ENCODE results near the gene HNRNPR.
A peak's percentile ranks its signal among the peaks of the same experiment; 100 is the strongest.
"Not testable (repeated sequence)": the region's sequence is repeated elsewhere in the genome, so short reads cannot be mapped to it uniquely, and the experiment has no call there.

Gene HNRNPR

DNA sequence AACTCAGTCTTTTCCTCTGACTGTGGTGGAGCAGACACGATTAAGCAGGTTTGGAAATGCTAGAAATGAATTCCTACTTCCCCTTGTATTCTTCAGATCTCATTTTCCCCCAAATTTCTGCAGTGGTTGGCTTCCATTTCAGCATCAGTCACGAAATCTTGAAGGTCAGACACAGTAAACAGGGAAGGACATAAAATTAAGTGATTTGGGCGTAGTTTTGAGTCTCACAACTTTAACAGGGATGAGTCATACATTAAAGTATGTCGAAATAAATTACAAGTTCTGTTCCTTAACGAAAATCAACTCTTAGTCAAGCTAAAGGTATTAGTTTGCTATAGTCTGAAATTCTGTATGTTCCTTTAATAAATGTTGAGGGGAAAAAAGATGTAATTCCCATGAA lies 61.1 kb downstream of the HNRNPR start:
- in situ Hi-C loops (cut with HindIII; ENCODE audit: low pct_ligation_motif_present, low pct_unique_long_range_greater_than_20kb, low sequenced_read_pairs): no loop called here
- no peak for DNase-seq

DNA sequence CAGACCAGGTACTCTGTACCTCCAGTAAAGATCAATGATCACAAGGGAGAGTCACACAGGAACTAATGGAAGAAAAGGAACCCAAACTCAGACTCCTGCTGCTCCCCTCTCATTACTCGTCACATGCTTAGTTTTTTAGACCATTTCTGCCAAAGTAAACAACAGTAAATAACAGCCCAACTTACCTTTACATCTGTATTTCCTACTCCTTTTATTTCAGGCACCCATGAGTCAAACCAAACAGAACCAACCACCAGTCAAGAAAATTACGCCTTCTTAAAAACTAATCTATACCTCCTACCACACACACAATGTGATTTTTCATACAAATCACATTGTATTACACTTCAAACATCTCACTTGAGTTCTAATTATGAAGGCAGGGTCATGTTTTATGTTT lies 65.4 kb downstream of the HNRNPR start:
- DNase-seq: no peak
- in situ Hi-C loops (cut with HindIII; ENCODE audit: low pct_ligation_motif_present, low pct_unique_long_range_greater_than_20kb, low sequenced_read_pairs): no loop called here

DNA sequence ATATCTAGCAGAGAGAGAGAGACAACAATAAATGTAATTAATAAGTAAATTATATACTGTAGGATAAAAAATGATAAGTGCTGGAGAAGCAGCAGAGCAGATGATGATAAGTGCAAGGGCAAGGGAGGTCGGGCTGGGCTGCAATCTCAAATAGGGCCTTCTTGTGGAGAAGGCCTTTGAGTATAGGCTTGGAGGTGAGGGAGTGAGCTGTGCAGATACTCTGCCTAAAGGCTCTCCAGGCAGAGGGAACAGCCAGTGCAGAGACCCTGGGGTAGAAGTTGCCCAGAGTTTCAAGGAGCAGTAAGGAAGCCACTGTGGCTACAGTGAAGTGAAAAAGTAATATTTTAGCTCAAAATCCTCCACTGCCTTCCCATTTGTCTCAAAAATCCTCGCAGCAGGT lies 67.6 kb downstream of the HNRNPR start:
- DNase-seq: no peak
- in situ Hi-C loops (cut with HindIII; ENCODE audit: low pct_ligation_motif_present, low pct_unique_long_range_greater_than_20kb, low sequenced_read_pairs): no loop called here

DNA sequence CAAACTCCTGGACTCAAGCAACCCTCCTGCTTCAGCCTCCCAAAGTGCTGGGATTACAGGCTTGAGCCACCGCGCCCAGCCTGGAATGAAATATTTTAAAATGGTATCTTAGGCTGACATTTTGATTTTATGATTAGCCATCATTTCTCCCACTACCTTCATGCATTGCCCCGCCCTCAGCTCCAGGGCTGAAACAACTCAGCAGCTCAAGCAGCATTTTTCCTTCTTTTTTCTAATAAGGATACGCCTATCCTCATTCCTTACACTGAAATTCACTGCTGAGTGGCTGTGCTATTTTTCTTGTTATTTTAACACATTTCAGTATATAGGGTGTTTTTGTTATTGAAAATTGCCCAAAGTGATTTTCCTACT lies 70.0 kb downstream of the HNRNPR start:
- in situ Hi-C loops (cut with HindIII; ENCODE audit: low pct_ligation_motif_present, low pct_unique_long_range_greater_than_20kb, low sequenced_read_pairs): no loop called here
- no peak for DNase-seq

GRCh38 chr1:23273450-23274133 lies 70.5 kb downstream of the HNRNPR start:
- DNase-seq: peak; percentile 34
- in situ Hi-C loops (cut with HindIII; ENCODE audit: low pct_ligation_motif_present, low pct_unique_long_range_greater_than_20kb, low sequenced_read_pairs): no loop called here

GRCh38 chr1:23263380-23263887 lies 80.7 kb downstream of the HNRNPR start:
- DNase-seq: no peak
- in situ Hi-C loops (cut with HindIII; ENCODE audit: low pct_ligation_motif_present, low pct_unique_long_range_greater_than_20kb, low sequenced_read_pairs): no loop called here

DNA sequence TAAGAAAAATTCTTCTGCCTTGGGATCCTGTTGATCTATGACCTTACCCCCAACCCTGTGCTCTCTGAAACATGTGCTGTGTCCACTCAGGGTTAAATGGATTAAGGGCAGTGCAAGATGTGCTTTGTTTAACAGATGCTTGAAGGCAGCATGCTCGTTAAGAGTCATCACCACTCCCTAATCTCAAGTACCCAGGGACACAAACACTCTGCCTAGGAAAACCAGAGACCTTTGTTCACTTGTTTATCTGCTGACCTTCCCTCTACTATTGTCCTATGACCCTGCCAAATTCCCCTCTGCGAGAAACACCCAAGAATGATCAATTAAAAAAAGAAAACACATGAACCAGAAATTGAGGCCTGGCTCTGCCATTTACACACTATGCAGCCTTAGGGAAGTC lies 86.0 kb downstream of the HNRNPR start:
- in situ Hi-C loops (cut with HindIII; ENCODE audit: low pct_ligation_motif_present, low pct_unique_long_range_greater_than_20kb, low sequenced_read_pairs); DNase-seq: not testable (repeated sequence)

DNA sequence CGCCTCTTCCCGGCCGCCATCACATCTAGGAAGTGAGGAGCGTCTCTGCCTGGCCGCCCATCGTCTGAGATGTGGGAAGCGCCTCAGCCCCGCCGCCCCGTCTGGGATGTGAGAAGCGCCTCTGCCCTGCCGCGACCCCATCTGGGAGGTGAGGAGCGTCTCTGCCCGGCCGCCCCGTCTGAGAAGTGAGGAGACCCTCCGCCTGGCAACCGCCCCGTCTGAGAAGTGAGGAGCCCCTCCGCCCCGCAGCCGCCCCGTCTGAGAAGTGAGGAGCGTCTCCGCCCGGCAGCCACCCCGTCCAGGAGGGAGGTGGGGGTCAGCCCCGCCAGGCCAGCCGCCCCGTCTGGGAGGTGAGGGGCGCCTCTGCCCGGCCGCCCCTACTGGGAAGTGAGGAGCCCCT lies 86.7 kb downstream of the HNRNPR start:
- in situ Hi-C loops (cut with HindIII; ENCODE audit: low pct_ligation_motif_present, low pct_unique_long_range_greater_than_20kb, low sequenced_read_pairs); DNase-seq: not testable (repeated sequence)
